ENCODE measurements around the gene ZNF319.
A peak's percentile ranks its signal among the peaks of the same experiment; 100 is the strongest.

The ZNF319 gene

GRCh38 chr16:58021661-58022551 lies 21.4 kb upstream of the ZNF319 start:
- no peak for DNase-seq

- peak in 9 of 14 donors; percentile 11 to 61 (median 28) for DNase-seq
Measured at GRCh38 chr16:58020628-58021521, 20.4 kb upstream of the ZNF319 start.

- DNase-seq: no peak
Measured at GRCh38 chr16:58019866-58020538, 19.5 kb upstream of the ZNF319 start.

- no peak for DNase-seq
Measured at GRCh38 chr16:58018803-58019202, 18.3 kb upstream of the ZNF319 start.

GRCh38 chr16:58016840-58017446 lies 16.5 kb upstream of the ZNF319 start:
- DNase-seq: peak in 1 of 14 donors; percentile 73

GRCh38 chr16:58013201-58013956 lies 12.9 kb upstream of the ZNF319 start:
- DNase-seq: no peak

GRCh38 chr16:58012481-58012880 lies 12.0 kb upstream of the ZNF319 start:
- DNase-seq: no peak

GRCh38 chr16:58011652-58012051 lies 11.2 kb upstream of the ZNF319 start:
- no peak for DNase-seq

- DNase-seq: no peak
Measured at GRCh38 chr16:58010886-58011285, 10.4 kb upstream of the ZNF319 start.

- no peak for DNase-seq
Measured at GRCh38 chr16:58009856-58010416, 9.5 kb upstream of the ZNF319 start.

GRCh38 chr16:58004736-58005135 lies 4.3 kb upstream of the ZNF319 start:
- peak in 2 of 14 donors; percentile 24 to 43 for DNase-seq

- no peak for DNase-seq
Measured at GRCh38 chr16:58002936-58003335, 2.5 kb upstream of the ZNF319 start.

- no peak for DNase-seq
Measured at GRCh38 chr16:58002416-58002800, 1.9 kb upstream of the ZNF319 start.

- DNase-seq: no peak
Measured at GRCh38 chr16:58001781-58002415, 1.4 kb upstream of the ZNF319 start.

GRCh38 chr16:58000706-58001676 lies 519 bp upstream of the ZNF319 start, which contains the start of gene USB1:
Gene USB1, plus strand, starts transcription at chr16:58001407. Its CDS starts 77 bp downstream, at chr16:58001484.
- DNase-seq: peak in 13 of 14 donors; percentile 48 to 89 (median 76)

- peak in 2 of 14 donors; percentile 9 to 41 for DNase-seq
Measured at GRCh38 chr16:57999366-57999970, 1.0 kb downstream of the ZNF319 start.

GRCh38 chr16:57998992-57999365 lies 1.5 kb downstream of the ZNF319 start:
- DNase-seq: no peak

- DNase-seq: no peak
Measured at GRCh38 chr16:57998486-57998885, 2.0 kb downstream of the ZNF319 start.
